Smooth muscle cell (in vitro differentiated cells): ENCODE measurements around the gene ERCC6L2. TPM values are rescaled to one million over a fixed set of nuclear protein-coding genes. Genes with fewer than 3 reads are reported as not detected.

Experiments
- DNase-seq: peaks from one replicate; lab custom pipeline; 2025; ENCODE audit not compliant: unreplicated experiment; lab: John Stamatoyannopoulos, UW
- H2AFZ ChIP-seq: fragments of 200-600 bp; sonication (generic); 2 replicates; pipeline ENCODE4 v1.6.0; 2016; ENCODE audit warnings: antibody characterized with exemption, low read depth, mild to moderate bottlenecking
- H3F3A ChIP-seq: fragments of 200-600 bp; sonication (generic); 2 replicates; pipeline ENCODE4 v1.6.0; 2017; ENCODE audit warnings: antibody characterized with exemption, low read depth
- H3K27ac ChIP-seq: fragments of 200-600 bp; sonication (generic); 2 replicates; pipeline ENCODE4 v1.5.1; 2016; ENCODE audit warnings: low read depth, mild to moderate bottlenecking
- H3K27me3 ChIP-seq: fragments of 200-600 bp; sonication (generic); 2 replicates; pipeline ENCODE4 v1.6.1; 2016; ENCODE audit warnings: low read depth, mild to moderate bottlenecking
- H3K36me3 ChIP-seq: fragments of 200-600 bp; sonication (generic); 2 replicates; pipeline ENCODE4 v1.5.1; 2016; ENCODE audit warnings: low read depth
- H3K4me1 ChIP-seq: fragments of 200-600 bp; sonication (generic); 2 replicates; pipeline ENCODE4 v1.5.1; 2016; ENCODE audit warnings: low read depth
- H3K4me2 ChIP-seq: fragments of 200-600 bp; sonication (generic); 2 replicates; pipeline ENCODE4 v1.6.0; 2016; ENCODE audit warnings: mild to moderate bottlenecking
- H3K4me3 ChIP-seq: fragments of 200-600 bp; sonication (generic); 2 replicates; pipeline ENCODE4 v1.5.1; 2016; ENCODE audit warnings: mild to moderate bottlenecking
- H3K79me2 ChIP-seq: fragments of 200-600 bp; sonication (generic); 2 replicates; pipeline ENCODE4 v1.6.0; 2016; ENCODE audit warnings: low read depth, mild to moderate bottlenecking
- H3K9ac ChIP-seq: fragments of 200-600 bp; sonication (generic); 2 replicates; pipeline ENCODE4 v1.6.0; 2016; ENCODE audit warnings: low read depth
- H3K9me3 ChIP-seq: fragments of 200-600 bp; sonication (generic); replicated peaks from 2 replicates; pipeline ENCODE4 v1.5.1; 2016; ENCODE audit warnings: low read depth
- H4K20me1 ChIP-seq: fragments of 200-600 bp; sonication (generic); 2 replicates; pipeline ENCODE4 v1.6.0; 2016; ENCODE audit warnings: low read depth
- WGBS: methylation state at CpG from one replicate; pipeline ENCODE4 v1.1.7; 2016; ENCODE audit warnings: low lambda C conversion rate; 5-methylcytosine and 5-hydroxymethylcytosine counted together
- polyA plus RNA-seq: library from polyadenylated mRNA; unstranded; fragments of >200 nt; fragmentation: Nextera tagmentation; extraction: Ambion mirVana; gene quantifications from 2 replicates; pipeline ENCODE4 v1.2.1, GENCODE V29; 2016
- total RNA-seq: library from RNA; depleted of rRNA; stranded (reverse); fragments of >200 nt; gene quantifications from 2 replicates; pipeline ENCODE4 v1.2.3, GENCODE V29; 2014
- TF ChIP-seq, protein P1 (sequence below): fragments of 200-600 bp; sonication (generic); IDR thresholded peaks from 2 replicates; pipeline ENCODE4 v1.5.1; 2017; ENCODE audit warnings: borderline replicate concordance, mild to moderate bottlenecking, antibody characterized with exemption; ENCODE audit not compliant: insufficient read depth, poor library complexity, severe bottlenecking

The ERCC6L2 gene
- total and polyA plus RNA-seq, 2 experiments from 2014 or later = 9.6 to 39.4 TPM

DNA sequence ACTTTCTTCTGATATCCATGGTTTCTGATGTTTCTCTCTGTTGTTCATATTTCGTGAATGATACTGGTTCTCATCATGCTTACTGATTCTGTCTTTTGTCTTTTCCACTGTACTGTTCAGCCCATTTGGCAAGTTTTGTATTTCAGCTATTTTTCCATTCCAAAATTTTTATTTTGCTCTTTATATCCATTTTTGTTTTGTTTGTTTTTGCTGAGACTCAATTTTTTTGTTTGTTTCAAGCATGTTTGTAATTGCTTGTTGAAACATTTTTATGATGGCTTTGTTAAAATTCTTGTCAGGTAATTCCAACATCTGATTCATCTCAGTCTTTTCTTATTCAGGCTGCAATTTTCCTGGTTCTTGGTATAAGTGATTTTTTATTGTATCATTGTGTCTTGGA lies 64.0 kb downstream of the ERCC6L2 start:
- H3K79me2 ChIP-seq = no peaks in the 10 kb centered on the region
- no peak for DNase-seq
- TF ChIP-seq, protein P1, sequence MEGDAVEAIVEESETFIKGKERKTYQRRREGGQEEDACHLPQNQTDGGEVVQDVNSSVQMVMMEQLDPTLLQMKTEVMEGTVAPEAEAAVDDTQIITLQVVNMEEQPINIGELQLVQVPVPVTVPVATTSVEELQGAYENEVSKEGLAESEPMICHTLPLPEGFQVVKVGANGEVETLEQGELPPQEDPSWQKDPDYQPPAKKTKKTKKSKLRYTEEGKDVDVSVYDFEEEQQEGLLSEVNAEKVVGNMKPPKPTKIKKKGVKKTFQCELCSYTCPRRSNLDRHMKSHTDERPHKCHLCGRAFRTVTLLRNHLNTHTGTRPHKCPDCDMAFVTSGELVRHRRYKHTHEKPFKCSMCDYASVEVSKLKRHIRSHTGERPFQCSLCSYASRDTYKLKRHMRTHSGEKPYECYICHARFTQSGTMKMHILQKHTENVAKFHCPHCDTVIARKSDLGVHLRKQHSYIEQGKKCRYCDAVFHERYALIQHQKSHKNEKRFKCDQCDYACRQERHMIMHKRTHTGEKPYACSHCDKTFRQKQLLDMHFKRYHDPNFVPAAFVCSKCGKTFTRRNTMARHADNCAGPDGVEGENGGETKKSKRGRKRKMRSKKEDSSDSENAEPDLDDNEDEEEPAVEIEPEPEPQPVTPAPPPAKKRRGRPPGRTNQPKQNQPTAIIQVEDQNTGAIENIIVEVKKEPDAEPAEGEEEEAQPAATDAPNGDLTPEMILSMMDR = no peak

DNA sequence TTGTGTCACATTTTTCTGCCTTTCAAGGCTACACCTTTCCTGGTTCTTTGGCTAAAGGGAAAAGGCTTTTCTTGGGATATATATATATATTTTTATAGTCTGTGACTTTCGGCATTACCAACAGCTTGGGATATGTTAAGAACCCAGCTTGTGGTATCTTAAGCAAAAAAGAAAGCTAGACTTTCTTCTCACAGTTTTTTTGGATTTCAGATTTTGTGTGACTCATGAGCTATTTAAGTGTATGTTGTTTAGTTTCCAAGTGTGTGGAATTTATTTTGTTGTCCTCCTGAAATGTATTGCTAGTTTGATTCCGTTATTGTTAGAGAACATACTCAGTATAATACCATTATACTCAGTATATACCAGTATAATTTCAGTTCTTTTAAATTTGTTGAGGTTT lies 64.8 kb downstream of the ERCC6L2 start:
- no peak overlapping the region for H2AFZ ChIP-seq
- TF ChIP-seq, protein P1 = no peak
- H3K4me2 ChIP-seq = no peak overlapping the region
- no peaks in the 10 kb centered on the region for H3F3A ChIP-seq
- H3K4me1 ChIP-seq = no peaks in the 10 kb centered on the region
- H3K27me3 ChIP-seq = no peaks in the 10 kb centered on the region
- H3K9ac ChIP-seq = no peak overlapping the region
- no peak overlapping the region for H3K27ac ChIP-seq
- WGBS = 93% methylated on average over 2 of the region's 2 CpGs
- DNase-seq = no peak
- no peaks in the 10 kb centered on the region for H3K9me3 ChIP-seq
- no peak overlapping the region for H3K4me3 ChIP-seq
- H3K36me3 ChIP-seq = peaks cover 54% of the 10 kb centered on the region
- no peaks in the 10 kb centered on the region for H4K20me1 ChIP-seq
- H3K79me2 ChIP-seq = no peaks in the 10 kb centered on the region

More for the DNA sequence above, 64.0 kb downstream of the ERCC6L2 start:
- no peak overlapping the region for H3K4me3 ChIP-seq
- H3K4me1 ChIP-seq = no peaks in the 10 kb centered on the region
- H3K27ac ChIP-seq = no peak overlapping the region
- H2AFZ ChIP-seq = no peak overlapping the region
- H4K20me1 ChIP-seq = no peaks in the 10 kb centered on the region
- no peak overlapping the region for H3K9ac ChIP-seq
- H3K36me3 ChIP-seq = peaks cover 56% of the 10 kb centered on the region
- no peaks in the 10 kb centered on the region for H3K27me3 ChIP-seq
- H3K4me2 ChIP-seq = no peak overlapping the region
- no peaks in the 10 kb centered on the region for H3F3A ChIP-seq
- no peaks in the 10 kb centered on the region for H3K9me3 ChIP-seq
- WGBS = 91% methylated on average over 1 of the region's 1 CpG

DNA sequence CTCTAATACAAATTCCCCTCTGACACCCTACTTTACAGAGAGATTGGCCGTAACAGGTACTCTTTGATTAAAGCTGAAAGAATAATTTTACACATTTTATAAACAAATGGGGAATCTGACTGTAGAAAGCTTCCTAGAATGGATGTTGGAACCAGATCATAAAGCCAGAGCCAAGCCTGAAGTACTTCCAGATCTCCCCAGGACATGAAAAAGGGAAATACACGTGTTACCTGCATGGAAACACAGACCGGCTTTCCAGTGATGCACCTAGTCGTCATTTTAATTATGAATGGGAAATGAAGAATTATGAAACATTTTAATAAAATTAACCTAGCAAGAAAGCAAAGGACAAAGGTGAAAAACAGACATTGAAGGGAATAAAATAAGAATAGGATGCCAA lies 66.5 kb downstream of the ERCC6L2 start:
- Histone ChIP-seq H3F3A (no peaks in the 10 kb centered on the region), H3K9ac (no peak overlapping the region), H3K79me2 (no peaks in the 10 kb centered on the region), H3K4me2 (no peak overlapping the region), H3K27ac (no peak overlapping the region), H3K36me3 (peaks cover 51% of the 10 kb centered on the region), H3K9me3 (no peaks in the 10 kb centered on the region), H3K4me3 (no peak overlapping the region), H4K20me1 (no peaks in the 10 kb centered on the region), H3K4me1 (no peaks in the 10 kb centered on the region), H3K27me3 (no peaks in the 10 kb centered on the region), H2AFZ (no peak overlapping the region)
- DNase-seq = no peak
- TF ChIP-seq, protein P1 = no peak
- WGBS = 97% methylated on average over 4 of the region's 4 CpGs

DNA sequence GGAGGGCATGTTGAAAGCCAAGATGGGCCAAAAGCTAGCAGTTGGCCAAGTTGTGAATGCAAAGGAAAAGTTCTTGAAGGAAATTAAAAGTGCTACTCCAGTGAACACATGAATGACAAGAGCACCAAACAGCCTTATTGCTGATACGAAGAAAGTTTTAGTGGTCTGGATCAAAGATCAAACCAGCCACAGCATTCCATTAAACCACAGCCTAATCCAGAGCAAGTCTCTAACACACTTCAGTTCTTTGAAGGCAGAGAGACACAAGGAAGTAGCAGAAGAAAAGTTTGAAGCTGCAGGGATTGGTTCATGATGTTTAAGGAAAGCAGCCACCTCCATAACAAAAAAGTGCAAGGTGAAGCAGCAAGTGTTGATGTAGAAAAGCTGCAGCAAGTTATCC lies 71.6 kb downstream of the ERCC6L2 start:
- Histone ChIP-seq H3K4me2 (no peak overlapping the region), H2AFZ (no peak overlapping the region), H3K9ac (no peak overlapping the region), H3K9me3 (peaks cover 10% of the 10 kb centered on the region), H3K4me1 (no peaks in the 10 kb centered on the region), H3K27me3 (no peaks in the 10 kb centered on the region), H3K36me3 (peaks cover 71% of the 10 kb centered on the region), H3K4me3 (no peak overlapping the region), H3F3A (no peaks in the 10 kb centered on the region), H3K79me2 (no peaks in the 10 kb centered on the region), H4K20me1 (no peaks in the 10 kb centered on the region), H3K27ac (no peak overlapping the region)
- TF ChIP-seq, protein P1 = no peak
- no peak for DNase-seq
- WGBS = 18% methylated on average over 1 of the region's 1 CpG
